ENCODE results near the gene MYH10. TPM values are rescaled to one million over a fixed set of nuclear protein-coding genes. Genes with fewer than 3 reads are reported as not detected.

The MYH10 gene
- total RNA-seq, 6 donors from 2014 or later = 73.3 to 246 (median 99.6) TPM

DNA sequence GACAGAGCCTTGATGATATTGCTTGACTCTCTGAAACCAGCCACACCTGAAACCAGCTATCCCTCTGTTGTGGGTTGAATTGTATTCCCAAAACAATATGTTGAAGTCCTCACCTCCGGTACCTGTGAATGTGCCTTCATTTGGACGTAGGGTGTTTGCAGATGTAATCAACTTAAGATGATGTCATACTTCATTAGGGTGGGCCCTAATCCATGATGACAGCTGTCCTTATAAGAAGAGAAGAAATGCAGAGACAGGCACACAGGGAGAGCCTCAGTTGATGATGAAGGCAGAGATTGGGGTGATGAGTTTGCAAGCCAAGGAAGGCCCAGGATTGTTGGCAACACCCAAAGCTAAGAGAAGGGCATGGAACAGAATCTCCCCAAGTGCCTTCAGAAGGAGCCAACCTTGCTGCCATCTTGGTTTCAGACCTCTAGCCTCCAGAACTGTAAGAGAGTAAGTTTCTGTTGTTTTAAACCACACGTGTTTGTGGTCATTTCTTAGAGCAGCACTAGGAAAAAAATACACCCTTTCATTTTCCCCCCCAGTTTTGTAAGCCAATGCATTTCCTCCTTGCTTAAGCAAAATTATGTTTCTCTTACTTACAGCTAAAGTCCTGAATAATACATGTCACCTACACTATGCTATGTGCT, 29.4 kb upstream of the MYH10 start:
- no peaks in the 10 kb centered on the region for H3K36me3 ChIP-seq
- TF ChIP-seq EP300 (IDR thresholded peaks at IDR 0.05) (no peak), POLR2A (IDR thresholded peaks at IDR 0.05) (no peak), POLR2AphosphoS5 (IDR thresholded peaks at IDR 0.05) (no peak)
- TF ChIP-seq, protein P1, sequence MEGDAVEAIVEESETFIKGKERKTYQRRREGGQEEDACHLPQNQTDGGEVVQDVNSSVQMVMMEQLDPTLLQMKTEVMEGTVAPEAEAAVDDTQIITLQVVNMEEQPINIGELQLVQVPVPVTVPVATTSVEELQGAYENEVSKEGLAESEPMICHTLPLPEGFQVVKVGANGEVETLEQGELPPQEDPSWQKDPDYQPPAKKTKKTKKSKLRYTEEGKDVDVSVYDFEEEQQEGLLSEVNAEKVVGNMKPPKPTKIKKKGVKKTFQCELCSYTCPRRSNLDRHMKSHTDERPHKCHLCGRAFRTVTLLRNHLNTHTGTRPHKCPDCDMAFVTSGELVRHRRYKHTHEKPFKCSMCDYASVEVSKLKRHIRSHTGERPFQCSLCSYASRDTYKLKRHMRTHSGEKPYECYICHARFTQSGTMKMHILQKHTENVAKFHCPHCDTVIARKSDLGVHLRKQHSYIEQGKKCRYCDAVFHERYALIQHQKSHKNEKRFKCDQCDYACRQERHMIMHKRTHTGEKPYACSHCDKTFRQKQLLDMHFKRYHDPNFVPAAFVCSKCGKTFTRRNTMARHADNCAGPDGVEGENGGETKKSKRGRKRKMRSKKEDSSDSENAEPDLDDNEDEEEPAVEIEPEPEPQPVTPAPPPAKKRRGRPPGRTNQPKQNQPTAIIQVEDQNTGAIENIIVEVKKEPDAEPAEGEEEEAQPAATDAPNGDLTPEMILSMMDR (IDR thresholded peaks at IDR 0.05) = no peak
- no peak for DNase-seq
- no peak overlapping the region for H3K27ac ChIP-seq
- H3K4me1 ChIP-seq = no peaks in the 10 kb centered on the region
- no peaks in the 10 kb centered on the region for H3K27me3 ChIP-seq
- no peak for ATAC-seq (ENCODE audit: low FRiP score in 2 of 2)
- H3K9me3 ChIP-seq = peaks cover 0 to 11% (median 9%) of the 10 kb centered on the region in 4 donors
- no peak overlapping the region for H3K4me3 ChIP-seq
- WGBS, 2 donors = 81 to 82% methylated on average over 3 of the region's 3 CpGs

DNA sequence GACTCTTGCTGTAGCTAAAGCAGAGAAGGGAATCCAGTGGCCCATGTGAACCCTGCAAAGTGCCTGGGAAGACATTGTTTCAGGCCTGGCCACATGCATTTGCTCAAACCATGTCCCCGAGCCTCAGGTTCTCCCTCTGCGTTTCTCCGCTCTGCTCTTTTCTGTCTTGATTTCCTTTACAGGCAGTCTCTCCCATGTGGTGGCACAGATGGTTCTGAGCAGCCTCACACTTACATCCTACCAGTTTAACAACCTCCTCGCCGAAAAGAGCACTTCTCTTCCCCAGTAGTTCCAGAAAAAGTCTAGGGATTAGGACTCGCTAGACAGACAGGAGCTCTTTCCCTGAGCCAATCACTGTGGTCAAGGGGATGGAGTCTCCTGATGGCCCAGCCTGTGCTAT, 28.3 kb upstream of the MYH10 start:
- H3K27me3 ChIP-seq = no peaks in the 10 kb centered on the region
- no peak for ATAC-seq (ENCODE audit: low FRiP score in 2 of 2)
- H3K27ac ChIP-seq = no peak overlapping the region
- WGBS, 2 donors = 96 to 97% methylated on average over 6 of the region's 6 CpGs
- no peak for DNase-seq
- TF ChIP-seq POLR2AphosphoS5 (IDR thresholded peaks at IDR 0.05) (no peak), POLR2A (IDR thresholded peaks at IDR 0.05) (no peak), EP300 (IDR thresholded peaks at IDR 0.05) (no peak)
- no peaks in the 10 kb centered on the region for H3K4me1 ChIP-seq
- no peak overlapping the region for H3K4me3 ChIP-seq
- H3K9me3 ChIP-seq = peaks cover 0 to 11% (median 9%) of the 10 kb centered on the region in 4 donors
- H3K36me3 ChIP-seq = no peaks in the 10 kb centered on the region

DNA sequence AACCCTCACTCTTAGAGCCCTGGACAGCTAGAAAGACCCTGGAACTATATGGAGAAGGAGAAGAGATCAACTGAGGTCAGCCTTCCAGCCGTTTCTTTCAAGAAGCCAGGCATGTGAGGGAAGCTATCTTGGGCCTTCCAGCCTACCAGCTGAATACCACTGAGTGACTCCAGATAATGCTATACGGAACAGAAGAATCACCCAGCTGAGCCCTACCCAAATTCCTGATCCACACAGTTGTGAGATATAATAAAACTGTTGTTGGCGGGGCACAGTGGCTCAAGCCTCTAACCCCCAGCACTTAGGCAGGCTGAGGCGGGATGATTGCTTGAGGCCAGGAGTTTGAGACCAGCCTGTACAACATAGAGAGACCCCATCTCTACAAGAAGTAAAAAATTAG, 26.2 kb upstream of the MYH10 start:
- H3K9me3 ChIP-seq = peaks cover 0 to 11% (median 9%) of the 10 kb centered on the region in 4 donors
- no peaks in the 10 kb centered on the region for H3K27me3 ChIP-seq
- no peak overlapping the region for H3K4me3 ChIP-seq
- H3K4me1 ChIP-seq = no peaks in the 10 kb centered on the region
- no peak overlapping the region for H3K27ac ChIP-seq
- ATAC-seq (ENCODE audit: low FRiP score in 2 of 2) (no peak), DNase-seq (no peak)
- no peak for TF ChIP-seq EP300 (IDR thresholded peaks at IDR 0.05)
- TF ChIP-seq POLR2A (IDR thresholded peaks at IDR 0.05) = no peak
- no peak for TF ChIP-seq POLR2AphosphoS5 (IDR thresholded peaks at IDR 0.05)
- TF ChIP-seq, protein P1 (IDR thresholded peaks at IDR 0.05) = no peak
- 92 to 97% methylated on average over 4 of the region's 4 CpGs for WGBS, 2 donors
- H3K36me3 ChIP-seq = no peaks in the 10 kb centered on the region

DNA sequence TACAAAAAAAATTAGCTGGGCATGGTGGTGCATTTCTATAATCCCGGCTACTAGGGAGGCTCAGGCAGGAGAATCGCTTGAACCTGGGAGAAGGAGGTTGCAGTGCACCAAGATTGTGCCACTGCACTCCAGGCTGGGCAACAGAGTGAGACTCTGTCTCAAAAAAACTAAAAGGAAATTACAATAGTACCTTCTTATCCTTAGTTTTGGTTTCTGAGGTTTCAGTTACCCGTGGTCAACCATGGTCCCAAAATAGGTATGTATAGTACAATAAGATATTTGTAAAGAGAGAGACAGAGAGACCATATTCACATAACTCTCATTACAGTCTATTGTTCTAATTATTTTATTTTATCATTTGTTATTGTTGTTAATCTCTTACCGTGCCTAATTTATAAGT, 24.3 kb upstream of the MYH10 start:
- WGBS, 2 donors = 81 to 89% methylated on average over 4 of the region's 4 CpGs

DNA sequence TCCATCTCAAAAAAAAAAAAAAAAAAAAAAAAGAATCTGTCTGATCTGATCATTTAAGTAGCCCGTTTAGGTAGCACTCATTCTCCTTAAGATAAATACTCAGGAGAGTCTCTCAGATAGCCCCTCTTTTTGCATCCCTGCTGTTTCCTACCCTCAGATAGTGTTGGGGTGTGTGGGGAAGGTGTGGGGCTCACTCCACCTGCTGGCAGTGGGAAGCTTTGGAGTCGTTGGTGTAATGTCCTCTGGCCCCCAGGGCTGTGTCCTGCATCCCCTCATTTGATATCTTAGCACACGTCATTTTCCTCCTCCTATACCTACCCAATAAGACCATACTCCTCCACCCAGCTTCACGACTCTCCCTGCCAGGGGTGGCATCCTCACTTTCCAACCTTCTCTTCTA, 20.5 kb upstream of the MYH10 start:
- Histone ChIP-seq H3K9me3 (peaks cover 0 to under 1% (median 0%) of the 10 kb centered on the region in 4 donors), H3K27ac (no peak overlapping the region), H3K36me3 (no peaks in the 10 kb centered on the region), H3K4me3 (no peak overlapping the region), H3K27me3 (no peaks in the 10 kb centered on the region), H3K4me1 (no peaks in the 10 kb centered on the region)
- WGBS, 2 donors = 45 to 46% methylated on average over 4 of the region's 4 CpGs
- no peak for DNase-seq
- no peak for ATAC-seq (ENCODE audit: low FRiP score in 2 of 2)
- TF ChIP-seq EP300 (IDR thresholded peaks at IDR 0.05) (no peak), POLR2AphosphoS5 (IDR thresholded peaks at IDR 0.05) (no peak), POLR2A (IDR thresholded peaks at IDR 0.05) (no peak)
- TF ChIP-seq, protein P1 (IDR thresholded peaks at IDR 0.05) = no peak

More for the DNA sequence above, 24.3 kb upstream of the MYH10 start:
- H3K27me3 ChIP-seq = no peaks in the 10 kb centered on the region
- no peak overlapping the region for H3K4me3 ChIP-seq
- H3K36me3 ChIP-seq = no peaks in the 10 kb centered on the region
- ATAC-seq (ENCODE audit: low FRiP score in 2 of 2) (no peak), DNase-seq (no peak)
- H3K9me3 ChIP-seq = peaks cover 0 to 11% (median 9%) of the 10 kb centered on the region in 4 donors
- H3K27ac ChIP-seq = no peak overlapping the region
- no peaks in the 10 kb centered on the region for H3K4me1 ChIP-seq
- TF ChIP-seq POLR2AphosphoS5 (IDR thresholded peaks at IDR 0.05) (no peak), POLR2A (IDR thresholded peaks at IDR 0.05) (no peak), EP300 (IDR thresholded peaks at IDR 0.05) (no peak)
- TF ChIP-seq, protein P1 (IDR thresholded peaks at IDR 0.05) = no peak

All from upper lobe of left lung (tissue), 6 donors.